BLaER1 treated with 17β-estradiol and CSF1 and Interleukin-3, amounts not matched to agents 10 nM and 100 nM (cell line): ENCODE data around the gene DLGAP4.

Experiments
- H3K27ac ChIP-seq, 11 experiments: shearing (Covaris generic); formaldehyde crosslinking; 2 replicates each; pipeline ENCODE4 v1.8.1; 2022
- H3K27me3 ChIP-seq, 11 experiments: shearing (Covaris generic); formaldehyde crosslinking; 2 replicates each; pipeline ENCODE4 v1.8.1; 2022
- H3K36me3 ChIP-seq, 11 experiments: shearing (Covaris generic); formaldehyde crosslinking; 2 replicates each; pipeline ENCODE4 v1.8.1; 2022
- H3K4me1 ChIP-seq, 10 experiments: shearing (Covaris generic); formaldehyde crosslinking; 2 replicates each; pipeline ENCODE4 v1.8.1; 2022
- H3K4me2 ChIP-seq, 11 experiments: shearing (Covaris generic); formaldehyde crosslinking; 2 replicates each; pipeline ENCODE4 v1.8.1; 2022
- H3K4me3 ChIP-seq, 10 experiments: shearing (Covaris generic); formaldehyde crosslinking; 2 replicates each; pipeline ENCODE4 v1.8.1; 2022
- H3K9ac ChIP-seq, 11 experiments: shearing (Covaris generic); formaldehyde crosslinking; 2 replicates each; pipeline ENCODE4 v1.8.1; 2022
- H3K9me3 ChIP-seq, 11 experiments: shearing (Covaris generic); formaldehyde crosslinking; replicated peaks in 1 of 11; 2 replicates each; pipeline ENCODE4 v1.8.1; 2022
- H4K20me1 ChIP-seq, 11 experiments: shearing (Covaris generic); formaldehyde crosslinking; 2 replicates each; pipeline ENCODE4 v1.8.1; 2022
- Cebpa-rat ChIP-seq, 11 experiments: shearing (Covaris generic); IDR thresholded peaks; 2 replicates each; pipeline ENCODE4 v1.8.1; 2022

DLGAP4 gene

DNA sequence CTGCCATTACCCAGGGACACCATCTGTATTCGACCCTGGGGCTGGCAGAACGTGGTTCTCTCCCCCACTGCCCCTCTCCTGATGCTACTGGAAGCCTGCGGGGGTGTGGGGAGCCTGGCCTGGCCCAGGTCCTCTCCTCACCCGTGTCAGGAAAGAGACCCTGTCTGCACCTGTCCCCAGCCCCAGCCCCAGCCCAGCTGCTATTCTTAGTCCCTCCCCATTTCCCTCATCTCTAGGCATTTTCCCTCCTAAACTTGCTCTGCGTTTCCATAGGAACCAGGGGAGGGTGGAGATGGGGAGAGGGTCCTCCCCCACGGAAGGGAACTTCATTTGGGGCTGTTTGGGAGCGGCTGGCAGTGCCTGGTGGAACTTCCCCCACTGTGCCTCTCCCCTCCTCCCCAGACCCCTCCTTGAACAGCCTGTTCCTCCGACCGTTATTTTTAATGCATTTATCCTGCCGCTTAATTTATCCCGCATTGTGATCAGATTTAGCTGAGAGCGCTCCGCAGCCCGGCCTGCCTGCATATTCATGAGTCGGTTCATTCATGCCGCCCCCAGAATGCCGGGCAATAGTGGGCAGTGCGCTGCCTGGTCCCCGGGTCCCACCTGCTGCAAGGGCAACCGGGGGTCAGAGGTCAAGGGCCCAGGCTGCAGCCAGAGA is 31.8 kb upstream of the DLGAP4 start:
- Histone ChIP-seq H3K4me2 (no peak overlapping the region), H4K20me1 (no peaks in the 10 kb centered on the region), H3K36me3 (no peaks in the 10 kb centered on the region), H3K27me3 (no peaks in the 10 kb centered on the region), H3K4me3 (no peak overlapping the region), H3K27ac (no peak overlapping the region), H3K4me1 (peaks cover 0 to 13% (median 0%) of the 10 kb centered on the region in 10 experiments; a peak in 4 of 20 replicates), H3K9ac (no peak overlapping the region), H3K9me3 (no peaks in the 10 kb centered on the region)
- TF ChIP-seq Cebpa-rat (IDR thresholded peaks at IDR 0.05): no peak

DNA sequence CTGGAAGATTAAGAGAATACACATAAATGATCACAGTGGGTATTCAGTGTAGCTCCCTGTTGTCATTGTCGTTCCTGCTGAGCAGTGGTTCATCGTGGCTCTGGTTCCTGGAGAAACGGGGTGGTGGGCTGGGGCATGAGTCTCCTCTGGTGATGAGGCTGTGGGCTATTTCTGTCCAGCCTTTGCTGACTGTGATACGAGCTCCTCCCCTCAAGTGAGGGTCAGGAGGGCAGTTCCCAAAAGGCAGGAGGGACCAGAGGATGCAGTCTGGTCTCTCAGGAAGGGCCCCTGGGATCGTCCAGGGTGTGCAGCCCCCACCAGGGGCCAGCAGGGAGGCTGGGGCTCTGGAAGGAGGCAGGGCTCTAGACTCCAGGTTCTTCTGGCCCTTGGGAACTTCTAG is 31.1 kb upstream of the DLGAP4 start:
- H3K27ac ChIP-seq: no peak overlapping the region
- H3K4me1 ChIP-seq: peaks cover 0 to 13% (median 0%) of the 10 kb centered on the region in 10 experiments; a peak in 4 of 20 replicates
- H3K27me3 ChIP-seq: no peaks in the 10 kb centered on the region
- no peaks in the 10 kb centered on the region for H4K20me1 ChIP-seq
- H3K36me3 ChIP-seq: no peaks in the 10 kb centered on the region
- H3K9me3 ChIP-seq: no peaks in the 10 kb centered on the region
- no peak for TF ChIP-seq Cebpa-rat (IDR thresholded peaks at IDR 0.05)
- H3K4me2 ChIP-seq: no peak overlapping the region
- no peak overlapping the region for H3K4me3 ChIP-seq
- no peak overlapping the region for H3K9ac ChIP-seq

DNA sequence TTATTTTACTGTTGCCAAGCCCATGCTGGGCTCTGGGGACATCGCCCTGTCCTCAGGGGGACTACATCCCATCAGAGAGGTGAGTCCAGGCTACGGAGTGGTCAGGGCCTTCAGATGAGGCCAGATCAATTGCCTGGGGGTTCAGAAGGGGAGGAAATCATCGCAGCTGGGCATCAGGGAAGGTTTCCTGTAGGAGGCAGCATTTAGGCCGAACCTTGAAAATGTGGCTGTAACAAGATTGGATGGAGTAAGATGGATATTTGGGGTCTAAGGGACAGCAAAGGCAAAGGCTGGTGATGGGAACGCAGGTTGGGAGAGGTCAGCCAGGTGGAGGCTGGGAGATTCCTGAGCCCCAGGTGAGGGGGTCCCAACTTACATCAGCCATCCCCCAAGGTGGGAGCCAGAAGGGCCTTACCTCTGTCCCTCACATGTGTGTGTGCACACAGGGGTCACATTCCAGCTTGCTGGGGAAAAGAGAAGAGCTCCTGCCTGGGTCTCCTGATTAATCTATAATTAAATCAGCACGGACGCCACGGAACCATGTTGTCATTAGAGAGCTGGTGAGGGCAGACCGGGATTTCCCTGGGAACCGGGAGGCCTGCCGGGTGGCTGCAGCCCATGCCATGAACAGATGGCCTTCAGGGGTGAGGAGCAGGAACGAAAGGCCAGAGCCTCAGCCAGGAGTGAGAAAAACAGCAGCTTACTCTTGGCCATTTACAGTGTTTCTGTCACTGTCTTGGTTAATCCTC is 30.5 kb upstream of the DLGAP4 start:
- no peak overlapping the region for H3K27ac ChIP-seq
- no peaks in the 10 kb centered on the region for H3K36me3 ChIP-seq
- H3K9ac ChIP-seq: no peak overlapping the region
- H3K4me3 ChIP-seq: no peak overlapping the region
- H3K27me3 ChIP-seq: no peaks in the 10 kb centered on the region
- H3K9me3 ChIP-seq: no peaks in the 10 kb centered on the region
- no peak overlapping the region for H3K4me2 ChIP-seq
- no peak for TF ChIP-seq Cebpa-rat (IDR thresholded peaks at IDR 0.05)
- H4K20me1 ChIP-seq: no peaks in the 10 kb centered on the region
- peaks cover 0 to 9% (median 0%) of the 10 kb centered on the region in 10 experiments; a peak in 3 of 20 replicates for H3K4me1 ChIP-seq

DNA sequence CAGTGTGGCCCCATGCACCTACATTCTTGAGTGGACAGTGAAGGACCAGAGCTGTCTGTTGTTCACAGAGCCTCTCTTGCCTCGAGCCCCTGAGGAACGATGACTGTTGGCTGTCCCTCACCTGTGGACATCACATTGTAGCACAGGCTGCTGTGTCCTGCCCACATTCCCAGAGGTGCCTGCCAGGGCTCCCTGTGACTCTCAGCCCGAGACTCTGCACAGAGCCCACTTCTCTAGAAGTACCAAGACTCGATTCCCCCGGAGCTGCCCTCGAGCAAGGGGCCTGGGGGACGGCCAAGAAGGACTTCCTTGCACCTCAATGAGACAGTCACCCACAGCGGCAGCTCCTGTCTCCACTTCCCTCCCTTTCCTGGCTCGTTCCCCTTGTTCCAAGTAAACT is 28.6 kb upstream of the DLGAP4 start:
- Histone ChIP-seq H3K27ac (no peak overlapping the region), H3K4me1 (peaks cover 0 to 9% (median 0%) of the 10 kb centered on the region in 10 experiments; a peak in 3 of 20 replicates), H3K4me3 (no peak overlapping the region), H3K36me3 (no peaks in the 10 kb centered on the region), H3K9me3 (no peaks in the 10 kb centered on the region), H3K27me3 (no peaks in the 10 kb centered on the region), H4K20me1 (no peaks in the 10 kb centered on the region), H3K4me2 (no peak overlapping the region), H3K9ac (no peak overlapping the region)
- TF ChIP-seq Cebpa-rat (IDR thresholded peaks at IDR 0.05): no peak

DNA sequence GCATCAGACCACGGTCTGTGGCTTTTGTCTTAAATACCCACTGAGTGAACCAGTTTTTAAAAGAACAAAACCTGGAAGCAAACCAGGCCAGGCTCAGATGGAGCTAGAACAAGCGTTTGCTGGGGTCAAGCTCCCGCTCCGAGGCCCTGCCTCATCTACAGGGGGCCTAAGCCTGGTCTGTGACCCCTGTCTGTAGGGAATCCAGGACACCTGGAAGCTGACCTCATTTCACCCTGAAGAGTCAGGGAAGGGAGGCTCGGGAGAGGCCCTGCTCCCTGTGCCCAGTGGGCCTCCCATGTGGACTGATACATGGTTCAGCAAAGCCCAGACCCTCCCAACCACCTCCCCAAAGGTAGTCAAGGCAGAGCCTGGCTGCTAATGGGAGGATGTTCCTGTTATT is 26.8 kb upstream of the DLGAP4 start:
- Histone ChIP-seq H3K4me3 (no peak overlapping the region), H4K20me1 (no peaks in the 10 kb centered on the region), H3K27ac (no peak overlapping the region), H3K9ac (no peak overlapping the region), H3K4me2 (peak overlapping the region in 5 of 11 experiments; percentile 1 to 32 (median 20); a peak in 7 of 22 replicates), H3K4me1 (peaks cover 0 to 9% (median 0%) of the 10 kb centered on the region in 10 experiments; a peak in 3 of 20 replicates), H3K36me3 (no peaks in the 10 kb centered on the region), H3K27me3 (no peaks in the 10 kb centered on the region), H3K9me3 (no peaks in the 10 kb centered on the region)
- TF ChIP-seq Cebpa-rat (IDR thresholded peaks at IDR 0.05): no peak

DNA sequence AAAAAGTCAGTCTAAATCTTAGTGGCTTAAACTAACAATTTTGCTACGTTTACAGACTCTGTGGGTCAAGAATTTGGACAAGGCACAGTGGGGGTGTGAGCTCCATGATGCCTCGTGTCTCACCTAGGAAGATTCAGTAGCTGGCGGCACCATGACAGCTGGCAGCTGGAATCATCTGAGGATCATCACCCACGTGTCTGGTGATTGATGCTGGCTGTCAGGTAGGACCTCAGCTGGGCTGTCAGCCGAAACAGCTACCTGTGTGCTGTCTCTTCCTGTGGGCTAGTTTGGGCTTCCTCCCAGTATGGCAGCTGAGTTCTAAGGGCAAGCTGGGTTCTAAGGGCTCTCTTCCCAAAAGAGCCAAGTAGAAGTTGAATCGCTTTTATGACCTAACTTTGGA is 26.4 kb upstream of the DLGAP4 start:
- no peaks in the 10 kb centered on the region for H4K20me1 ChIP-seq
- H3K4me3 ChIP-seq: no peak overlapping the region
- no peaks in the 10 kb centered on the region for H3K36me3 ChIP-seq
- peaks cover 0 to 9% (median 0%) of the 10 kb centered on the region in 10 experiments; a peak in 3 of 20 replicates for H3K4me1 ChIP-seq
- no peak for TF ChIP-seq Cebpa-rat (IDR thresholded peaks at IDR 0.05)
- no peaks in the 10 kb centered on the region for H3K27me3 ChIP-seq
- H3K9ac ChIP-seq: no peak overlapping the region
- H3K9me3 ChIP-seq: no peaks in the 10 kb centered on the region
- peak overlapping the region in 2 of 11 experiments; percentile 1 to 20; a peak in 3 of 22 replicates for H3K4me2 ChIP-seq
- H3K27ac ChIP-seq: no peak overlapping the region

DNA sequence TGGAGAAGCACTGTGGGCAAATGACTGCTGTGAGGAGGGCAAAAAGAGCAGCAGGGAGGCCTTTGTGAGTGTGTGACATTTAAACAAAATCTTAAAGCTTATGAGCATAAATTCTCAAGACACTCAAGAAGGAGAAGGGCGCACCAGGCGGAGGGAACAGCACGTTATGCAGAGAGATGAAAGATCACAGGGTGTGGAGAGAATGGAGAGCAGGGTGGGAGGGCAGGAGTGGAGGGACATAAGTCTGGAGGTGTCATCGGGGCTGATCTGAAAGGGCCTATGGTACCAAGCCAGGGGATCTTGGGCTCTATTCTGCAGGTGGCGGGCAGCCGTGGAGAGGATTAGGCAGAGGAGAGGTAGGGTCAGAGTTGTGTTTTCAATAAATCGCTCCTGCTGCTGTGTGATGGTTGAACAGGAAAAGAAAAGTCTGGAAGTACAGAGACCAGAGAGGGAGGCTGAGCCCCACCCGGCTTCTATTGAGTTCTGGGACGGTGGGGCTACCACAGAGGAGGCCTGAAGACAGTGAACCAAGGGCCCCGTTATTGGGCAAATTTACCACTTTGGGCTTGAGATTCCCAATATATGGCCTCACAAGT is 24.3 kb upstream of the DLGAP4 start:
- peaks cover 0 to 9% (median 0%) of the 10 kb centered on the region in 10 experiments; a peak in 3 of 20 replicates for H3K4me1 ChIP-seq
- H3K9me3 ChIP-seq: no peaks in the 10 kb centered on the region
- H3K9ac ChIP-seq: no peak overlapping the region
- no peak overlapping the region for H3K27ac ChIP-seq
- no peaks in the 10 kb centered on the region for H4K20me1 ChIP-seq
- H3K4me2 ChIP-seq: no peak overlapping the region
- H3K27me3 ChIP-seq: no peaks in the 10 kb centered on the region
- no peak for TF ChIP-seq Cebpa-rat (IDR thresholded peaks at IDR 0.05)
- H3K36me3 ChIP-seq: no peaks in the 10 kb centered on the region
- H3K4me3 ChIP-seq: no peak overlapping the region

DNA sequence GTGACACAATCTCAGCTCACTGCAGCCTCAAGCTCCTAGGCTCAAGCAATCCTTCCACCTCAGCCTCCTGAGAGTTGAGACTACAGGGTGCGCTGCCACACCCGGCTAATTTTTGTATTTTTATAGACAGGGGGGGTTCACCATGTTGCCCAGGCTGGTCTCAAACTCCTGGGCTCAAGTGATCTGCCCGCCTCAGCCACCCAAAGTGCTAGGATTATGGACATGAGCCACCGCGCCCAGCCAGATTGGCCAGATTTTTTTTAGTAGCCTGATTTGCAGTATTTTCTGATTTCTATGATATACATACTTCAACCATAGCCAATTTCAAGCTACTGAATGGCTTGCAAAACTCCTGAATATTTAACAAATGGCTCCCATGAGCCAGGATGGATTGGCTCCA is 21.4 kb upstream of the DLGAP4 start:
- H3K27me3 ChIP-seq: no peaks in the 10 kb centered on the region
- H3K4me2 ChIP-seq: no peak overlapping the region
- H3K27ac ChIP-seq: no peak overlapping the region
- TF ChIP-seq Cebpa-rat (IDR thresholded peaks at IDR 0.05): no peak
- no peaks in the 10 kb centered on the region for H4K20me1 ChIP-seq
- no peak overlapping the region for H3K9ac ChIP-seq
- peaks cover 0 to under 1% (median 0%) of the 10 kb centered on the region in 10 experiments; a peak in 2 of 20 replicates for H3K4me1 ChIP-seq
- no peaks in the 10 kb centered on the region for H3K36me3 ChIP-seq
- H3K4me3 ChIP-seq: no peak overlapping the region
- H3K9me3 ChIP-seq: 0 out of 22 replicates have a peak, but pooled peaks cover 0 to 5% (median 0%) of the 10 kb centered on the region in 11 experiments

DNA sequence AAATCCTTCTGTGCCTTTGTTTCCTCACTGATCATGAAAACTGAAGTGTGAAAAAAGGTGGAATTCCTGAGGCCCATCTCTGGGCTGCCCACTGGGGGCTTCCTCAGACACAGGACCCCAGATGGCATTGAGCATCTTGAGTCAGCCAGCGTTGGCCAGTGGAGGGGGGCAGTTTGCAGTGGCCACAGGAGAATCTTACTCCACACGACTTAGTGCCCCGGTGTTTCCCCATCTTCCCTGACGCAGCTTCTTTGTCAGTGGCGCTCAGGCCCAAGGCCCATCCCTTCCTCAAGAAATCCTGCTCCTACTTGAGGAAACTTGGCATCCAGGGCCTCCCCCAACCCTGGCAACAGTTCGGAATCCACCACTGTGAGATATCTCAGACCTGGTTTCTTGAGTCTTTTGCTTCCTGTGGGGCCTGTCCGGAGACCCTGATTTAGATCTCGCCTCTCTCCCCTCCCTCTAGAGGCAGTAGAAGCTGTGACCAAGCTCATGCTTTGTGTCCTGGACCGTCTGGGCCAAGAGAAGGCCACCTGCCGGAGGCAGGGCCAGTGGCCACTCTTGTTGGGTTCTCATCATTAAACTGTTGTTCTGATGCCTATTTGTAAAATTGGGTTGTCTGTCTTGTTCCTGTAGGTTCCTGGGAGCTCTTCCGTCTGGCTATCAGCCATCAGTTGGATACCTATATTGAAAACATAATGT is 20.2 kb upstream of the DLGAP4 start:
- Histone ChIP-seq H3K36me3 (no peaks in the 10 kb centered on the region), H3K4me3 (no peak overlapping the region), H3K9me3 (0 out of 22 replicates have a peak, but pooled peaks cover 0 to 5% (median 0%) of the 10 kb centered on the region in 11 experiments), H3K9ac (no peak overlapping the region), H3K4me2 (no peak overlapping the region), H4K20me1 (no peaks in the 10 kb centered on the region), H3K4me1 (no peaks in the 10 kb centered on the region), H3K27me3 (no peaks in the 10 kb centered on the region), H3K27ac (no peak overlapping the region)
- TF ChIP-seq Cebpa-rat (IDR thresholded peaks at IDR 0.05): no peak
